Measurements from ENCODE around the gene DBN1. TPM values are rescaled to one million over a fixed set of nuclear protein-coding genes. Genes with fewer than 3 reads are reported as not detected.
A peak's percentile ranks its signal among the peaks of the same experiment; 100 is the strongest.

Gene DBN1
- polyA plus RNA-seq, 1 donor (not counting 4 experiments of a cell fraction or from before 2014, with no cell fraction given), result 59.4 TPM

DNA sequence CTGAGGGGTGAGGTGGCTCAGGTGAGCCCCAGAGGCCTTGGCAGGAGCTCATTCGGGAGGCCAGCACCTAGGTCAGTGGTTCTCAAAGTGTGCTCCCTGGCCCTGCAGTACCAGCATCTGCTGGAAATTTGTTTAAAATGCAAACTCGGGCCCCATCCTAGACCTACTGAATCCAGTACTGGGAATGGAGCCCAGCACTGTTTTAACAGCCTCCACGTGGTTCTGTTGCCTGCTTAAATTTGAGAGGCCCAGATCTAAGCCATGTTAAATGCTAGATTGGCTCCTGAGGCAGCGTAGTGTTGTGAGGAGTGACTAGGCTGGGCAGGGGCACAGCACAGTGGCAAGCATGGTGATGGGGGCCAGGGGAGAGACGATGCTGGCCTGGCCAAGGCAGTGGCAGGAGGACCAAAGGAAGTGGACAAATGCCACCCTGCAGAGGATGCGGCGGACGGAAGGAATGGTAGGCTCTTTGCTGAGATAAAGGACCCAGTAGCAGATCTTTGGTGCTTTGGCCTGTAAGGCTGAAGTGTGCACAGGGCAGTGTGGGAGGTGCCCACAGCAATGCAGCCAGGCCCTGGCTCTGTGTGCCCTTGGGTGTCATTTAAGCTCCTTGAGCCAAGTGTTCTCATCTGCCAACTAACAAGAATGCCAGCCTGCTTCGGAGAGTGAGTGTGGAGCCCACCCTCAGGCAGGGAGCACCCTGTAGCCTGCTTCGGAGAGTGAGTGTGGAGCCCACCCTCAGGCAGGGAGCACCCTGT is 22.6 kb downstream of the DBN1 start:
- dilution Hi-C loops (cut with MboI; ENCODE audit: extremely low pct_ligation_motif_present, low sequenced_read_pairs), result no loop called here
- Histone ChIP-seq H3K9me1 (ENCODE audit: control insufficient read depth, extremely low read depth, insufficient read depth, low read length) (no peaks in the 10 kb centered on the region), H3K4me2 (ENCODE audit: control insufficient read depth, extremely low read depth, insufficient read depth, low read depth, low read length) (no peak overlapping the region), H3K36me3 (ENCODE audit: control insufficient read depth in 2 of 2, extremely low read depth in 1 of 2, insufficient read depth in 2 of 2, low read length in 2 of 2) (peaks cover 0 to 2% of the 10 kb centered on the region in 2 experiments), H3K27me3 (ENCODE audit: control insufficient read depth, extremely low read depth, insufficient read depth, low read length) (no peaks in the 10 kb centered on the region), H3K9me3 (ENCODE audit: control insufficient read depth, low read depth, low read length) (no peaks in the 10 kb centered on the region), H3K79me2 (ENCODE audit: control insufficient read depth, insufficient read depth, low read length) (no peaks in the 10 kb centered on the region), H2AFZ (ENCODE audit: control insufficient read depth, low read length) (no peak overlapping the region), H3K4me3 (ENCODE audit: control insufficient read depth in 2 of 3, extremely low read depth in 1 of 3, insufficient read depth in 2 of 3, low read depth in 1 of 3, low read length in 3 of 3) (no peak overlapping the region), H3K9ac (ENCODE audit: control insufficient read depth, extremely low read depth, insufficient read depth, low read length) (no peak overlapping the region), H4K20me1 (ENCODE audit: control insufficient read depth, extremely low read depth, insufficient read depth, low read length) (no peaks in the 10 kb centered on the region), H3K27ac (ENCODE audit: control insufficient read depth, insufficient read depth, low read length) (no peak overlapping the region), H3K4me1 (ENCODE audit: control insufficient read depth, extremely low read depth, insufficient read depth, low read length) (peaks cover 40% of the 10 kb centered on the region)
- no peak for DNase-seq (ENCODE audit: low read depth, low spot score)
- TF ChIP-seq, protein P1, sequence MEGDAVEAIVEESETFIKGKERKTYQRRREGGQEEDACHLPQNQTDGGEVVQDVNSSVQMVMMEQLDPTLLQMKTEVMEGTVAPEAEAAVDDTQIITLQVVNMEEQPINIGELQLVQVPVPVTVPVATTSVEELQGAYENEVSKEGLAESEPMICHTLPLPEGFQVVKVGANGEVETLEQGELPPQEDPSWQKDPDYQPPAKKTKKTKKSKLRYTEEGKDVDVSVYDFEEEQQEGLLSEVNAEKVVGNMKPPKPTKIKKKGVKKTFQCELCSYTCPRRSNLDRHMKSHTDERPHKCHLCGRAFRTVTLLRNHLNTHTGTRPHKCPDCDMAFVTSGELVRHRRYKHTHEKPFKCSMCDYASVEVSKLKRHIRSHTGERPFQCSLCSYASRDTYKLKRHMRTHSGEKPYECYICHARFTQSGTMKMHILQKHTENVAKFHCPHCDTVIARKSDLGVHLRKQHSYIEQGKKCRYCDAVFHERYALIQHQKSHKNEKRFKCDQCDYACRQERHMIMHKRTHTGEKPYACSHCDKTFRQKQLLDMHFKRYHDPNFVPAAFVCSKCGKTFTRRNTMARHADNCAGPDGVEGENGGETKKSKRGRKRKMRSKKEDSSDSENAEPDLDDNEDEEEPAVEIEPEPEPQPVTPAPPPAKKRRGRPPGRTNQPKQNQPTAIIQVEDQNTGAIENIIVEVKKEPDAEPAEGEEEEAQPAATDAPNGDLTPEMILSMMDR (optimal IDR thresholded peaks at IDR 0.05 in 1 of 3, IDR thresholded peaks at IDR 0.05 in 1 of 3, conservative IDR thresholded peaks at IDR 0.05 in 1 of 3; ENCODE audit: extremely low read depth in 1 of 3, insufficient read depth in 2 of 3, low read length in 3 of 3), result no peak
- no peak for TF ChIP-seq EZH2 (IDR thresholded peaks at IDR 0.05; ENCODE audit: low read length)
- no peak for FAIRE-seq

DNA sequence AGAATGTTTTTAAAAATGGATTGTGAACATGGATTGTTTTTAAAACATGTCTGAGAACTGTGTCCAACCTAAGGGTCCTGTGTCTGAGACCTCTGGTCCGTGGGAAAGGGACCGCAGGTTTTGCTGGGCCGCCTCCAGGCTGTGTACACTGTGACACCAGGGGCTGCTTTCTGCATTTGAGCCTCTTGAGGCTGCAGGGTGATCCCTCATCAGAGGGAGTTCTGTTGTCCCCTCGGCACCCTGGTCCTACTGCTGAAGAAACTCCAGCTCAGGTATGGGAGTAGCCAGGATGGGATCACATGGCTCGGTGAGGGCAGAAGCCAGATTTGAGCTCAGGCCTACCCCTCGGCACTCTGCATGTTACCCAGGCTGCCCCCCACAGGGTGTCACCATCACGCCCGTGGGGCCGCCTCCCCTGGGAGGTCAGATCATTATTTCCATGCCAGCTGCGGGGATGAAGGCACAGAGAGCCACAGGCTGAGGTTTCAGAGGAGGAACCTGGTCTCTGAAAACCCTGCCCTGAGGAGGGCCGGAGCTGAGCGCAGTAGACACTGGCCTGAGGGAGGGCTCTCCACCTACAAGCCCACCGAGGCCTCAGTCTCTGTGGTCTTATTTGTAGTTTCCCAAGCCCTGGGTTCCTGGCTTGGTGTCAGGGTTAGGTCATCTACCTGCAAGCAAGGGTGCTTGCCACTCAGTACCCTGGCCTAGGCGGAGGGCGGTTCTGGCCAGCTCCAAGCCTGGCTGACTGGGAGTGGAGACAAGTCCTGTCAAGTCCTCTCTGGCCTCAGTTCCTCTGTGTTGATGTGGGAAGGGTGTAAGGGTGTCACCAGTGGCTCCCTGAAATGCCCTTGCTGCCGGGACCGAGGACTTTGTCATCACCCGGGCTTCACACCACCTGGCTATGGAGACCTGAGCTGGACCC is 24.0 kb downstream of the DBN1 start:
- dilution Hi-C loops (cut with MboI; ENCODE audit: extremely low pct_ligation_motif_present, low sequenced_read_pairs), result no loop called here
- Histone ChIP-seq H3K79me2 (ENCODE audit: control insufficient read depth, insufficient read depth, low read length) (no peaks in the 10 kb centered on the region), H3K4me3 (ENCODE audit: control insufficient read depth in 2 of 3, extremely low read depth in 1 of 3, insufficient read depth in 2 of 3, low read depth in 1 of 3, low read length in 3 of 3) (no peak overlapping the region), H3K9ac (ENCODE audit: control insufficient read depth, extremely low read depth, insufficient read depth, low read length) (no peak overlapping the region), H3K4me2 (ENCODE audit: control insufficient read depth, extremely low read depth, insufficient read depth, low read depth, low read length) (peak overlapping the region; percentile 35), H2AFZ (ENCODE audit: control insufficient read depth, low read length) (no peak overlapping the region), H3K4me1 (ENCODE audit: control insufficient read depth, extremely low read depth, insufficient read depth, low read length) (peaks cover 49% of the 10 kb centered on the region), H3K9me1 (ENCODE audit: control insufficient read depth, extremely low read depth, insufficient read depth, low read length) (no peaks in the 10 kb centered on the region), H3K9me3 (ENCODE audit: control insufficient read depth, low read depth, low read length) (no peaks in the 10 kb centered on the region), H3K27me3 (ENCODE audit: control insufficient read depth, extremely low read depth, insufficient read depth, low read length) (no peaks in the 10 kb centered on the region), H3K27ac (ENCODE audit: control insufficient read depth, insufficient read depth, low read length) (no peak overlapping the region), H3K36me3 (ENCODE audit: control insufficient read depth in 2 of 2, extremely low read depth in 1 of 2, insufficient read depth in 2 of 2, low read length in 2 of 2) (peaks cover 0 to 2% of the 10 kb centered on the region in 2 experiments), H4K20me1 (ENCODE audit: control insufficient read depth, extremely low read depth, insufficient read depth, low read length) (no peaks in the 10 kb centered on the region)
- DNase-seq (ENCODE audit: low read depth, low spot score) (no peak), FAIRE-seq (peak; percentile 53)
- TF ChIP-seq EZH2 (IDR thresholded peaks at IDR 0.05; ENCODE audit: low read length), result no peak
- TF ChIP-seq, protein P1 (optimal IDR thresholded peaks at IDR 0.05 in 1 of 3, IDR thresholded peaks at IDR 0.05 in 1 of 3, conservative IDR thresholded peaks at IDR 0.05 in 1 of 3; ENCODE audit: extremely low read depth in 1 of 3, insufficient read depth in 2 of 3, low read length in 3 of 3), result no peak
